Measurements from ENCODE around the gene PAX3.

DNA sequence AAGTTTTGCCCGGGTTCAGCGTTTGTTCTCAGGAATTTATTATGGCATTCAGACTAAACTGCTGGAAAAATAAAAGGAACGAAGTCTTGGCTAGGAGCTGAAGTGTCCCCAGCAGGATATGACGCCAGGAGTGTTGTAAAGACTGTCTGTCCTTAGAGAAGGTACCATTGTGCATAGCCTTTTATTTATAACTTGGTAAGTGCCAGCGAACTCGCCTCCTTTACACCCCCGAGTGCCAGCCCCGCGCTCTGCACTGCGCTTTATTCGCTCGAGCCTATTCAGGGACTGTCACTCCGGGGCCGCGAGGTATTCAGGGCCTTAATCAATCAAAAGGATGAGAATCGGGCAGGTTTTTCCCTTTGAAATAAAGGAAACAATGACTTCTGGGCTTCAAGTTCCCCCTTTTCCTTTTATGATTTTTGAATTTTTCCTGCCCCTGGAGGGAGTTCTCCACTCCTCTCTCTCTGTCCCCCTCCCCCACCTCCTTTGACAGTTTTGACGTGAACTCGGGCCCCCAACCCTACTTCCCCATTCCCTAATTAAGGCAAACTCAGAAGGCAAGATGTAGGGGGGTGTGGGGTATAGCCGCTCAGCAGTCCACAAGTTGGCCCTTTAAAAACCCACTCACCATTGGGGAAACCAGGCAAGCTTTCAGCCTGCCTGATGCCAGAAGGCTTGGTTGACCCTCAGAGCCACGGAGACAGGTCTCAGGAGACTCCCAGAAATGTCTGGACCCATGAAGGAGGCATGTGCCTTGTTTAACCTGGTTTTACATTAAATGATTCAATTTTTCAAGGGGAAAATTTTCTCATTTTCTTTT is 1.3 kb upstream of the PAX3 start:
- TF ChIP-seq, protein P1, sequence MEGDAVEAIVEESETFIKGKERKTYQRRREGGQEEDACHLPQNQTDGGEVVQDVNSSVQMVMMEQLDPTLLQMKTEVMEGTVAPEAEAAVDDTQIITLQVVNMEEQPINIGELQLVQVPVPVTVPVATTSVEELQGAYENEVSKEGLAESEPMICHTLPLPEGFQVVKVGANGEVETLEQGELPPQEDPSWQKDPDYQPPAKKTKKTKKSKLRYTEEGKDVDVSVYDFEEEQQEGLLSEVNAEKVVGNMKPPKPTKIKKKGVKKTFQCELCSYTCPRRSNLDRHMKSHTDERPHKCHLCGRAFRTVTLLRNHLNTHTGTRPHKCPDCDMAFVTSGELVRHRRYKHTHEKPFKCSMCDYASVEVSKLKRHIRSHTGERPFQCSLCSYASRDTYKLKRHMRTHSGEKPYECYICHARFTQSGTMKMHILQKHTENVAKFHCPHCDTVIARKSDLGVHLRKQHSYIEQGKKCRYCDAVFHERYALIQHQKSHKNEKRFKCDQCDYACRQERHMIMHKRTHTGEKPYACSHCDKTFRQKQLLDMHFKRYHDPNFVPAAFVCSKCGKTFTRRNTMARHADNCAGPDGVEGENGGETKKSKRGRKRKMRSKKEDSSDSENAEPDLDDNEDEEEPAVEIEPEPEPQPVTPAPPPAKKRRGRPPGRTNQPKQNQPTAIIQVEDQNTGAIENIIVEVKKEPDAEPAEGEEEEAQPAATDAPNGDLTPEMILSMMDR (IDR thresholded peaks at IDR 0.05): no peak
- no peak for TF ChIP-seq POLR2A (IDR thresholded peaks at IDR 0.05)
- TF ChIP-seq EP300 (IDR thresholded peaks at IDR 0.05): no peak
